Brain pericyte (primary cell): ENCODE measurements around the gene TKT.
"Not testable (repeated sequence)": the region's sequence is repeated elsewhere in the genome, so short reads cannot be mapped to it uniquely, and the experiment has no call there.

Experiments used
- DNase-seq: peaks from one replicate; pipeline ENCODE4 v3.0.0-alpha.2; 2012; ENCODE audit warnings: low read depth, low spot score

The TKT gene, protein sequence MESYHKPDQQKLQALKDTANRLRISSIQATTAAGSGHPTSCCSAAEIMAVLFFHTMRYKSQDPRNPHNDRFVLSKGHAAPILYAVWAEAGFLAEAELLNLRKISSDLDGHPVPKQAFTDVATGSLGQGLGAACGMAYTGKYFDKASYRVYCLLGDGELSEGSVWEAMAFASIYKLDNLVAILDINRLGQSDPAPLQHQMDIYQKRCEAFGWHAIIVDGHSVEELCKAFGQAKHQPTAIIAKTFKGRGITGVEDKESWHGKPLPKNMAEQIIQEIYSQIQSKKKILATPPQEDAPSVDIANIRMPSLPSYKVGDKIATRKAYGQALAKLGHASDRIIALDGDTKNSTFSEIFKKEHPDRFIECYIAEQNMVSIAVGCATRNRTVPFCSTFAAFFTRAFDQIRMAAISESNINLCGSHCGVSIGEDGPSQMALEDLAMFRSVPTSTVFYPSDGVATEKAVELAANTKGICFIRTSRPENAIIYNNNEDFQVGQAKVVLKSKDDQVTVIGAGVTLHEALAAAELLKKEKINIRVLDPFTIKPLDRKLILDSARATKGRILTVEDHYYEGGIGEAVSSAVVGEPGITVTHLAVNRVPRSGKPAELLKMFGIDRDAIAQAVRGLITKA

DNA sequence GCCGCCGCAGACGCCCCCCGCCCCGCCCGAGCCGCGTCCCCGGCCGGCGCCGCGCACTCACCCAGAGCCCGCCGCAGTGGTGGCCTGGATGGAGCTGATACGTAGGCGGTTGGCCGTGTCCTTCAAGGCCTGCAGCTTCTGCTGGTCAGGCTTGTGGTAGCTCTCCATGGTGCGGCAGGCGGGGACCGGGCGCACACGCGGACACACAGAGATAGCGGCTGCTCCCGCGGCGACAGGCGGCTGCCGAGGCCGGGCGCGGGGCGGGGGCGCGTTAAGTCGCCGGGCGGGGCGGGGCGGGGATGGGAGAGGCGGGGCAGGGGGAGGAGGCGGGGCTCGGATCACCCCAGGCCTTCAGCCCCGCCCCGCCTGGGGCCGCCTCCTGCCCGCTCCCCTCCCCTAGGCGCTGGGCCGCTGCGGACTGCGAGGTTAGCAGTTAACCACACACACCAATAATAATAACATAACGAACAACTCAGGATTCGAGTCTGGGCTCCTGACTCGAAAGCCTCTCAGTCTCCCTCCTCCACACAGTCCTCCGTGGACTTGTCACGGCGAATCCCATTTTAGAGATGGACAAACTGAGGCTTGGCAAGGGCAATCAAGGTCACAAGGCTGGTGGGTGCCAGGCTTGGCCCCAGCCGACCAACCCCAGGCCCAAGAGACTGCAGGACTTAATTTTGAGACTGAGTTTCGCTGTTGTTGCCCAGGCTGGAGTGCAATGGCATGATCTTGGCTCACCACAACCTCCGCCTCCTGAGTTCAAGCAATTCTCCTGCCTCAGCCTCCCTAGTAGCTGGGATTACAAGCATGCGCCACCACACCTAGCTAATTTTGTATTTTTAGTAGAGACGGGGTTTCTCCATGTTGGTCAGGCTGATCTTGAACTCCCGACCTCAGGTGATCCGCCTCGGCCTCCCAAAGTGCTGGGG, at the start of gene TKT:
TKT (minus strand) TSS at position 248 of the 929 bp plus-strand sequence; CDS start at position 168, 80 bp downstream.
- DNase-seq, result no peak

DNA sequence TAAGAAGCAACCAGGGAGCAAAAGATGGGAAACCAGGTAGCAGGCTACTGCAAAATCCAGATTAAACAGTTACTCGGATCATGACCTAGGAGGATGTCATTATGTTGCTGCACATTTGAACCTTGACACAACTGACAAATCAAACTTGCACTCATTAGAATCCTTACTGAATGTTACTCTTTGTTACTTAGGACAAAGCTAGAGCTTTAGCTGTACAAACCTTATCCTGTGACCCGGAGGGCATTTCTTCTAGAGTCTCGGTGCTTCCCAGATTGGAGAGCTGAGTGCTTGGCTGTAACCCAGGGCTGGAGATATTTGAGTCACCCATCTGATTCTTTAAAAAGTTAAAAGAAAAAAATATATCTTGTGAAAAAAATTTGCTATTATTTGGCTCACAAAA, 48.1 kb upstream of the TKT start:
- DNase-seq, result no peak

DNA sequence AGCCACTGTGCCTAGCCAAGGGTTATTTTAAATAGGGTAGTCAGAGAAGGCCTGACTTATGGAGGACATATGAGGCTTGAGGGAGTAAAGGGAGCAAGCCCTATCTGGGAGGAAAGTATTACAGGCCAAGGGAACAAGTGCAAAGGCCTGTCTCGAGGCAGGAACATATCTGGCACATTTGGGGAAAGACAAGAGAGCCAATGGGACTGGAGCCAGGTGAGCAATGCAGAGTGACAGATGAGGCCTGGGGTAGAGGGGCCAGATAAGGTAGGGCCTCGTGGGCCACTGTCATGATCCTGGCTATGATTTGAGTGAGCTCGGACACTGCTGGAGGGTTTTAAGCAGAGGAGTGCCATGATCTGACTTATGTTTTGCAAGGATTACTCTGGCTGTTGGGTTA, 47.7 kb upstream of the TKT start:
- DNase-seq, result no peak

DNA sequence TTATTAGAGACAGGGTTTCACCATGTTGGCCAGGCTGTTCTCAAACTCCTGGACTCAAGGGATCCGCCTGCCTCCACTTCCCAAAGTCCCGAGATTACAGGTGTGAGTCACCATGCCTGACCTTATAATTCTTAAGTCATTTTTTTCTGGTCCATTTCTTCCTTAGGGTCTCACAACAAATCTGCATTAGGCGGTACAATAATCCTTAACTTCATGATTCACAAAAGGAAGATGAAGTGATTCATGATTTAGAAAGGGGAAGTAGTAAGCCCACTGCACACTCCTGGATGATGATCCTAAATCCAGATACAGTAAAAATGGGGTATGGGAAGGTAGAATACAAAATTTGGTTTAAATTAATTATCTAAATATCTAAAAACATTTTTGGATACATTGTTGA, 45.0 kb upstream of the TKT start:
- DNase-seq, result no peak

DNA sequence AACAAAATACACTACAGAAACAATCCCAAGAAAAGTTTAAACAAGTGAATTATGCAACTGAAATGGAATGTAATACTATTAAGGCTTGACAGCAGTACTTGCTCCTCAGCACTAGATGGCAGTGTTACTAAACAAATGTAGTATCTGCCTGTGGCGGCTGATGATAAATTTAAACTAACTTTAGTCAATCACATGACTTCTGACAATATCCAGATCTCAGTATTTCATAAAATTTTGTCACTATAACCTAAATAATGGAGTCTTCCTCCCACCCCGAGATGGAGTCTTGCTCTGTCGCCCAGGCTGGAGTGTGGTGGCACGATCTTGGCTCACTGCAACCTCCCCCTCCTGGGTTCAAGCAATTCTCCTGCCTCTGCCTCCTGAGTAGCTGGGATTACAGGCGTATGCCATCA, 43.8 kb upstream of the TKT start:
- not testable (repeated sequence) for DNase-seq

DNA sequence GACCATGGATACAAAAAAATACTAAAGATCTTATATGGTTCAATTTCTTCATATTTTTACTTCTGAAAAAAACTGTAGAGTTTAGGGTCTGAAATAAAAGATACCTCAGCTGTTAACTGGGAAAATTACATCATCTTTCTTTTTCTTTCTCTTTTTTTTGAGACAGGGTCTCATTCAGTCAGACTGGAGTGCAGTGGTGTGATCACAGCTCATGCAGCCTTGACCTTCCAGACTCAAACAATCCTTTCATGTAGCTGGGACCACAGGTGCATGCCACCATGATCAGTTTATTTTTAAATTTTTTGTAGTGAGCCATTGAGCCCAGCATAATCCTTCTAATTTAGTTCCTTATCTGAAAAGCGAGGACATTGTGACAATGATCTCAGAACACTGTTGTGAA, 39.6 kb upstream of the TKT start:
- no peak for DNase-seq

DNA sequence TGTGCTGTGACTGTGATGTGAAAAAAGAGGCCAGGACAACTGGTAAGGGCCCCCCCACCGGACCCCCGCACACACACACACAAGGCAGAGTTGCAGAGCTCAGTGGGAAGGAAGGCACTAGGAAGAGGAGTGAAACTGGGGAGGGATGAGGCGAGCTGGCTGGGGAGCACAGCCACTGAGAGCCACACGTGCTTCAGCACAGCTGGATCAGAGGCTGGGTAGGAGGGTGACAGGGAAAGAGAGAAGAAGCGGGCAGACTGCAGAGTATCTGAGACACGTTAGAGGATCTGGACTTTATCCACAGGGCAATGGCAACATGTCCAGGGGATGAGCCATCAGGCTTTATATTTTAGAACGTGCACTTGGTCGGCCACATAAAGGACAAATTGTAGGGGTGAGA, 38.0 kb upstream of the TKT start:
- no peak for DNase-seq

DNA sequence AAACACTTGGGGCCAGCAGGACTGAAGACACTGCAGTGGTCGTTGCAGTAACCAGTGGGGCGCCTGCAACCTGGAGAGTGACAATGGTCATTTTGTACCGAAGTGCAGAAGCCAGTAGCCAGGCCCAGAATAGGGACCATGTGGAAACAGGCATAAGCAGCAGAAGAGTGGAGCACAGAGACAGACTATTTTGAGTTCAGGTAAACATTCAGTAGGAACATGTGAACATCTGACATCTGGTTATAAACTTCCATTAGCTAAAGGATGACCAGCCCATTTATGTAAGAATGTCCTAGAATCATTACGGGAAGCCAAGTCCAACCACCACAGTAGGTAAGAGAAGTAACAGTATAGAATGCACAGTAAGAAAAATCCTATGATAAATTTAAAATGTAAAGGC, 32.4 kb upstream of the TKT start:
- DNase-seq, result no peak

DNA sequence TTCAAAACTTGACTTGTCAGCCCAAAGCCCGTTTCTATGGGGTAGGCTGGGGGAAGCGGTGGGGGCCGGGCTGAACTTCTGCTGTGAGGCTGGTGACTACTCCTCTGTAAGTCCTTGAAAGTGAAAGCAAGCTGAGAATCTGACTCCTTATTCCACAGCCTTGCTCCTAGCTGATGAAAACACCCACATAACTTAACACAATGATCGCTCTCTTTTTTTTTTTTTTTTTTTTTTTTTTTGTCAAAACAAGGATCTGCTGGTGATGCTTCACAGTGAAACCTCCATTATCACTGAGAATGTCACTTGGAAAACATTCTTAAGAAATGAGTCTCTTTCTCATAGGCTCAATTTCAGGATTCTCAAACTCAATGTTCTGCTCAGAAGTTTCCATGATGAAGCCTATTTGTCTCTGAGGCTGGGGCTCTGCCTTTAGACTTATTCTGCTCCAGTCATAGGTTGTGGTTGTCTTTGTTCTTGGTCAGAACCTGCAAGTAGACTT, 31.4 kb upstream of the TKT start:
- no peak for DNase-seq

DNA sequence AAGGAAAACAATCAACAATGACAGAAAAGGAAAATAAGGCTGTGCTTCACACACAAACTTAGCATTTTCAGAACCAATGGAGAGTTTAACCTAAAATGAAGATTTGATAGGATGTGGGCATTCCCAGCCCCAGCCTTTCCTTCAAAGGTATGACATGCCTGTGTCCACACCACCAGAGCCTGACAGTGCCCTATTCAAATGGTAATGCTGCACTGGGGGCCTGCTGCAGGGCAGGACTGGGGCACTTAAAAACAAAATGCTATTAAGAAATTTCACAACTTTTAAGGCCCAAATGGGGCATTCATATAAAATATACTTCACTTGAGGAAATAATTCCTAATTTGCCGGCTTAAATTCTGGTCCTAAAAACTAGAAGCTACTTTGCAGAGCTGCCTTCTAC, 30.9 kb upstream of the TKT start:
- no peak for DNase-seq

DNA sequence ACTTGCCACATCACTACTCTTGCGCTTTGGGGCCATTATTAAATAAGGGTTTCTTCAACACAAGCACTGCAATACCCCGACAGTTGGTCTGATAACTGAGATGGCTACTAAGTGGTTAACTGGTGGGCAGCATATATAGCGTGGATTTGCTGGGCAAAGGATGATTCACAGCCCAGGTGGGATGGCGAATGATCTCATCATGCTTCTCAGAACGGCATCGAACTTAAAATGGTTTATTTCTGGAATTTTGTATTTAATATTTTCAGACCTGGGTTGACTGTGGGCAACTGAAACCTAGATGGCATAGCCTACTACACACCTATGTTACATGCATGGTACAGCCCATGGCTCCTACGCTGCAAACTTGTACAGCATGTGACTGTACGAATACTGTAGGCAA, 26.8 kb upstream of the TKT start:
- no peak for DNase-seq

DNA sequence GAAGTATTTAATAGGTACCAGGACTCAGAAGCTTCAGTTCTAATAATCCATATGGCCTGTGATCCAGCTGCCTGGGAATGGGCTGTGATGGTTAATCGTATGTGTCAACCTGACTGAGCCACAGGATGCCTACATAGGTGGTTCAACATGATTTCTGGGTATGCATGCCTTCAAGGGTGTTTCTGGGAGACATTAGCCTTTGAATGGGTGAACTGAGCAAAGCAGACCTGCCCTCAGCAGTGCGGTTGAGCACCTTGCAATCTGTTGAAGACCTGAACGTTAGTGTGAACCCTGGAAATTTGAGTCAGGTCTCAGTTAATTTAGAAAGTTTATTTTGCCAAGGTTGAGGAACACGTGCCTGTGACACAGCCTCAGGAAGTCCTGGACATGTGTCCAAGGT, 22.8 kb upstream of the TKT start:
- DNase-seq, result no peak

DNA sequence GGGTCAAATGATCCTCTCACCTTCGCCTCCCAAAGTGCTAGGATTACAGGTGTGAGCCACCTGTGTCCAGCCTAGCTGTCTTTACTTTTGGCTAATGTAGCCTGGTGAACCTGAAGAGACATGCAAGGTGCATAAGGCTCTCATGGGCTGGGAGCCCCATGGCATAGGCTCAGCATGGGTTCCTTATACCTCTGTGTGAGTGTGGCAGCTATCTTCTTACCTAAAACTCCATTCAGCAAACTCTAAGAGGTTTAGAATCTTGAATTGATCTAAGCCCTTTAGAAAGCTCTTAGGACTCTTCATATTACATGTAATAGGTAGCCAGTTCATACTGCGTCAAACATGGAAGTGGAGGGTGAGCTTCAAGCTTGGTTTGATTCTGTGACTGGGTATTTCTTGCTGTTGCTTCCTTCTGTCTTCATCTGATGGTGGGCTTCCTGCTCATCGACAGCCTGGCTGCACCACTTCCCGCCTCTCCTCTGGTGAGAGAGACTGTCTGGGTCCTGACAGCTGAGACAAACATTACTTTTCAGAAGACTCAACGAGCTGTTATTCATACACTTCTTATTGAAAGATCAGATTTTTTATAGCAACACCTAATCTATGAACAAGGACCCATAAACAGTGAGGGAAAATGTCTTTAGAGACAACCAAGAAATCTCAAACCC, 19.2 kb upstream of the TKT start:
- no peak for DNase-seq

DNA sequence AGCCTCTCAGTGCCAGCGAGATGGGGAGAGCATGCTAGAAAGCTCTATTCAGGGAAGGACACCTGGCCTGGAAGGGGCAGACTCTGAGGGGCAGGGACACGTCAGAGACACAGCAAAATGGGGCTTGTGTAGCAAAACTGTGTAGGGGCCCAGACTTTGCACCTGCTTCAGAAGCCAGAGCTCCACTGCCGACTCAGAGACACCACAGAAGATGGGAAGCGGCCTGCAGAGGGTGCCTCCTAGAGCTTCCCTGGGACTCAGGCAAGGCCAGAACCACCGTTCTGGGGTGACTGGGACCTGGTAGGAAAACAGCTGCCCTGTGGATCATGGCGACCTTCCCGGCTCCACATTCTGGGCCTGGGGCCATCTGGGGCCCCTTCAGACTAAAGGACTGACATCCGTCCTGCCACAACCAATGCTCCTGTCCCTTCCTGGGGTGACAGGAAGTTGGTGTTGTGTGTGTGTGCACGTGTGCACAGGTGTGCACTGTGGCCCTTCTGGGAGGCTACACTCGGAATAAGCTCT, 17.4 kb upstream of the TKT start:
- DNase-seq, result no peak

DNA sequence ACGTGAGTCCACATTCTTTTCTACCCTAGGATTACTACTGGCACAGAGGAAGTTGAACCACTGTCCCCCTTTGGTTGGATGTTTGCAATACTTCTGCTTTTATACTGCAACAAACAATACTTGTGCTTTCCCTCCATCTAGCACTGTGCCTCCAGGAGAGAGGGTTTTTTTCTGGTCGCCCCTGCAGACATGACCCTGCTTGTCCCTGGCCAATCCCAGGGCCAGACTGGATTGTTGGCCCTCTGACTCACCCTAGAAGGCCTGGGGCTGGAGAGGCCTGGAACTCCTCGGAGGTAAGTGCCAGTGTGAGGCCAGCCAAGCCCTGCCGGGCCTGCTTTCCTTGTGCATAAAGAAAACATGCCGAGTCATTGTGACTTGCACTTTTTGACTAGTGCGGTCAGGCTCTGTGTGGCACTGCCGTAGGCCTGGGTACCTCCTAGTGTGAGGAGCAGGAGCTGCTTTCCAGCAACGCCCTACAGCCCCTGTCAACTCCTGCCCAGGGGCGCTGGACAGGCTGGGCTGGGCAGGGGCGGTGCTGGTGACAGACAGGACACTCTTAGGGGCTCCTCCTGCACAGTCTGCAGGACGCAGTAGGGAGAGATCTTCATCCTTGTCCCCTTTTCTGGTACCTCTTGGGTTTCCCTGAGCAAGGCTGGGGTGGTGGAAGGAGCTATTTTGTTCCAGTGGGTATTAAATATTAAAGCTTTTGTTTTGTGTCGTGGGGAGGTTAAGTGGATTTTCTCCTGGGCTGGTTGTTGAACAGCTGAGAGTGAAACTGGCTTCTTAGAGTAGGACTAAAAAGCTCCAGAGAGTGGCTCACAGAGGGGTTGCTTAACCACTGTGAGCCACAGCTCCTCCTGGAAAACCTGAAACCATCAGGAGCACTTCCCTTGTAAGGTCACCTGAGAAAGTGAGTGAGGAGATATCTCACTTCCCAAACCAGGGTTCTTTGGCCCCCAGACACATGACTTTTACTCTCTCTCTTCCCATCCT, 14.4 kb upstream of the TKT start:
- DNase-seq, result peak; percentile 93

DNA sequence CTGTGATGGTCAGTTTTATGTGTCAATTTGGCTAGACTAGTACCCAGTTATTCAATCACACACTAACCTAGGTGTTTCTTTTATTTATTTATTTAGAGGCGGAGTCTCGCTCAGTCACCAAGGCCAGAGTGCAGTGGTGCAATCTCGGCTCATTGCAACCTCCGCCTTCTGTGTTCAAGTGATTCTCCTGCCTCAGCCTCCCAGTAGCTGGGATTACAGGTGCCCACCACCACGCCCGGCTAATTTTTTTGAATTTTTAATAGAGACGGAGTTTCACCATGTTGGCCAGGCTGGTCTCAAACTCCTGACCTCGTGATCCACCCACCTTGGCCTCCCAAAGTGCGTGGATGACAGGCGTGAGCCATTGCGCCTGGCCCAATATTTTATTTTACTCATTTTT, 13.4 kb upstream of the TKT start:
- DNase-seq, result not testable (repeated sequence)

DNA sequence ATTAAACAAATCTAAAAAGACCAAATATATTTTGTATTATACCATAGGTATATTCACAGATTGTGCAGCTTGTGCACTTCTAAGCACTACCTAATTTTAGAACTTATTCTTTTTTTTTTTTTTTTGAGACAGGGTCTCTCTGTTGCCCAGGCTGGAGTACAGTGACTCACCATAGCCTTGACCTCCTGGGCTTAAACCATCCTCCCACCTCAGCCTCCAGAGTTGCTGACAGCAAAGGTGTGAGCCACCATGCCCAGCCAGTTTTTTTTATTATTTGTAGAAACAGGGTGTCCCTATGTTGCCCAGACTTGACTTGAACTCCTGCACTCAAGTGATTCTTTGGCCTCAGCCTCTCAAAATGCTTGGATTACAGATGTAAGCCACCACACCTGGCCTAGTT, 11.9 kb upstream of the TKT start:
- no peak for DNase-seq

DNA sequence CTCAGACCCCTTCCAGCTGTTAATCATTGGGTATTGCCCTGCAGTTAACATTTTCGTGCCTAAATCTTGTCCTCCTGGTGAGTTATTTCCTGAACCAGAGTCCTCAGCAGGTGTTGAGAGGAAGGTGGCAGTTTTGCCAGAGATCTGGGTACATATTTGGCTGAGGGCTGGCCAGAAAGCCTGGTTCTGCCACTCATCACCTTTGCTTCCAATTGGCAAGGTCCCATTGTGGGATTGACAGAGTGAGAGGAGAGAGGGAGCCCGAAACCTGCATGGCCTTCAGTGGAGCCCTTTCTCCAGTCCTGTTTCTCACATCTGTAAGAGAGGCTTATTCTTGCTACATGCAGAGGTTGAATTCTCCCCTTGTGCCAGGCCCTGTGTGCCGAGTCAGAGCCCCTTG, 8.9 kb upstream of the TKT start:
- DNase-seq, result no peak

DNA sequence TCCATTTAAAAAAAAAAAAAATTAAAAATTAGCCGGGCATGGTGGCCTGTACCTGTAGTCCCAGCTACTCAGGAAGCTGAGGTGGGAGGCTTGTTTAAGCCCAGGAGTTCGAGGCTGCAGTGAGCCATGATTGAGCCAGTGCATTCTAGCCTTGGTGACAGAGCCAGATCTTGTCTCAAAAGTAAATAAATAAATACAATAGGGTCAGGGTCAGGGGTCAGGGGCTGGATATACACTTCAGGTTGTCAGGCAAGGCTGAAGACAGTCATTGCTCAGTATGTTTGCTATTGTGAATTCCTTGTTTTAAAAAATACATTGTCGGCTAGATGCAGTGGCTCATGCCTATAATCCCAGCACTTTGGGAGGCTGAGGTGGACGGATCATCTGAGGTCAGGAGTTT, 8.1 kb upstream of the TKT start:
- DNase-seq, result no peak

DNA sequence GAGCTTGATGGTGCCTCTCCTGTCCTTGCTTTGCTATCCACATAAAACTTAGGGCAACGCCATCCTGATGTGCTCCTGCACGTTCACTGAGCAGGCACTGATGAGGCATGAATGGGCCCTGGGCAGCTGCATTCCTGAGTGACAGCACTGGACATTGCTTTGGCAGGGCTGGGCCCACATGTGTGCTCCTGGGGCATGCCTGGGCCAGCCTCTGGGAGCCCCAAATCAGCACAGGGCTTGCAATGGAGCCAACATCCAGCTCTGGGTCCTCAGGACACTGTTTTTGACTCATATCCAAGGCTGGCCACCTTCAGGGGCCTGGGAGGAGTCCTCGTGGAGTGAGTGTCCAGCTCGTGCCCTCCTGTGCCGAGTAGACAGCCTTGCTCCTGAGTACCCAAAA, 5.9 kb upstream of the TKT start:
- DNase-seq, result no peak
